SH-SY5Y (cell line): ENCODE data around the gene CTNNAL1.

Experiments used
- GATA2 ChIP-seq: IDR thresholded peaks from 2 replicates; pipeline ENCODE4 v1.6.1; 2011; ENCODE audit warnings: mild to moderate bottlenecking, low read depth, low read length
- GATA3 ChIP-seq: IDR thresholded peaks from 2 replicates; pipeline ENCODE4 v1.6.1; 2011; ENCODE audit warnings: low read depth, mild to moderate bottlenecking, low read length, moderate library complexity

GRCh38 chr9:109016132-109016531, 2.8 kb upstream of the CTNNAL1 start:
- TF ChIP-seq GATA2 (no peak), GATA3 (no peak)
